ENCODE data around the gene CCDC154.

Gene CCDC154

GRCh38 chr16:1438229-1439057 lies 5.9 kb downstream of the CCDC154 start:
- in situ Hi-C loops (cut with MboI; ENCODE audit: low sequenced_read_pairs) = no loop called here

DNA sequence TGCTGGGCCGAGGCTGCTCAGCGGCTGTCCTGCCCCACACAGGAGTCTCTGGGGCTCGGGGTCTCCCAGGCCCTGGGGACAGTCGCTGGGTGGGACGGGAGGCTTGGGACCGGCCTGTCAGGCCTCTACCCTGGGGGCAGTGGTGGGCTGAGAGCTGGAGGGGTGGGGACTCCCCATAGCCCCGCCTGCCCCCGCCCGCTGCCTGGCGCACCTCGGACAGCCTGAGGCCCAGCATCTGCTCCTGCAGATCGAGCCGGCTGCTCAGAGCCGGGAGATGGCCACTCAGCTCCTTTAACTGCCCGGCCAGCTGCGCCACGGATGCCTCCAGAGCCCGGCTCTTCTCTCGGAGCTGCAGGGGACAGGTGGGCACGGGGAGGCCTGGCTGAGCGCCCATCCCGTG lies 6.8 kb downstream of the CCDC154 start:
- in situ Hi-C loops (cut with MboI; ENCODE audit: low sequenced_read_pairs) = no loop called here

DNA sequence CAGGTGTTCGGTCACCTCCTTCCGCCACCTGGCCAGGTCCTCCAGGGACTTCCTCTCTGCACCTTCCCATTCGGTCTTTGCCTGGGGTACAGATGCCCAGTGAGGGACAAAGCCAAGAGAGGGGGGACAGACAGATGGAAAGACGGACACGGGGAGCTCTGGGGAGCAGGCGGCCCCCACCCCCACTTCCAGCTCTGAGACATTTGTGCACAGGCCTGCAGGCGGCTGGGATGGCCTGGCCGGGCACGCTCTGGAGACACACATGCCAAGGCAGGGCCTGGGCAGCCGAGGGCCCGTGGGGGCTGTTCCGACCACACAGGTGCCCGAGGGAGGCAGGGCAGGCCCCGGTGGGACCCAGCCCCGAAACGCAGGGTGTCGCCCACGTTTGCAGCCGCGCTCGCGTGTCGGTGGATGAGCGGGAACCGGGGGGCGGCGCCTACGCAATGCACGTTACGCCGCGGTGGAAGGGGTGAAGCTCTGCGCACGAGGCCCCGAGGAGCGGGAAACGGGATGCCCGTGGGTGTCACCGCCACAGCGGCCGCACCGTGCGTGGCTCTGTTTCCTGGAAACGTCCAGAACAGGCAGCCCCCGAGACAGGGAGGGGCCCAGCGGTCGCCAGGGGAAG lies 7.5 kb downstream of the CCDC154 start:
- in situ Hi-C loops (cut with MboI; ENCODE audit: low sequenced_read_pairs) = no loop called here

DNA sequence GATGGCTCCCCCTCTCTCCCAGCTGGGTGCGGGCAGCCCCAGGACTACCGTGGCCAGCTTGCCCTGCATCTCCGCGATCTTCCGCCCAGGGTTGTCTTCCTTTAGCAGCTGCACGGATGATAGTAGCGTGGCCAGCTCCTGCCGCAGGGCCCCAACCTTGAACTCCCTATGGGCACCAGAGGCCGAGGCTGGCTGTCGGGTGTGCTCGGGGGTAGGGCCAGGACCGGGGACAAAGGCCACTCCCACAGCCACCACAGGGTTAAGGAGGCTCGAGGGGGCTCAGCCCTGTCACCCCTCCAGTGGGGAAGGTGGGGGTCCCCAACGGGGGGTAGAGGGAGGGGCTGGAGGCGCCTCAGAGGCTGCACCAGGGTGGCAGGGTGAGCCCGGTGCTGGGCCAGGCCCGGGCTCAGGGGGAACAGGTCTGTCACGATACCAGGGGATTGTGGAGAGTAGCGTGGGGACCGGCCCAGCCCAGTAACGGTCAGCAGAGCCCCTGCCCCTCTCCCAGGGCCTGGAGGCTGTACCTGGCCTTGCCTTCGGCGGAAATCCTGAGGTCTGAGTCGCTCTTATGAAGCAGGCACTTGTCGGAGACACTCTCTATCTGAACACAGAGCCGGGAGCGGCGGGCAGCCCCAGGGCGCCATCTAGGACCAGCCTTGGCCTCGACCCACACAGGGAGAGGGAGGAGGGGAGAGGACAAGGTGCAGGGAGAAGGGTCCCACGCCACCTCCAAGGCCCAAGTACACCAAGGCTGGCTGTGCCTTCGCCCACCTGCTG lies 8.2 kb downstream of the CCDC154 start:
- in situ Hi-C loops (cut with MboI; ENCODE audit: low sequenced_read_pairs) = no loop called here

DNA sequence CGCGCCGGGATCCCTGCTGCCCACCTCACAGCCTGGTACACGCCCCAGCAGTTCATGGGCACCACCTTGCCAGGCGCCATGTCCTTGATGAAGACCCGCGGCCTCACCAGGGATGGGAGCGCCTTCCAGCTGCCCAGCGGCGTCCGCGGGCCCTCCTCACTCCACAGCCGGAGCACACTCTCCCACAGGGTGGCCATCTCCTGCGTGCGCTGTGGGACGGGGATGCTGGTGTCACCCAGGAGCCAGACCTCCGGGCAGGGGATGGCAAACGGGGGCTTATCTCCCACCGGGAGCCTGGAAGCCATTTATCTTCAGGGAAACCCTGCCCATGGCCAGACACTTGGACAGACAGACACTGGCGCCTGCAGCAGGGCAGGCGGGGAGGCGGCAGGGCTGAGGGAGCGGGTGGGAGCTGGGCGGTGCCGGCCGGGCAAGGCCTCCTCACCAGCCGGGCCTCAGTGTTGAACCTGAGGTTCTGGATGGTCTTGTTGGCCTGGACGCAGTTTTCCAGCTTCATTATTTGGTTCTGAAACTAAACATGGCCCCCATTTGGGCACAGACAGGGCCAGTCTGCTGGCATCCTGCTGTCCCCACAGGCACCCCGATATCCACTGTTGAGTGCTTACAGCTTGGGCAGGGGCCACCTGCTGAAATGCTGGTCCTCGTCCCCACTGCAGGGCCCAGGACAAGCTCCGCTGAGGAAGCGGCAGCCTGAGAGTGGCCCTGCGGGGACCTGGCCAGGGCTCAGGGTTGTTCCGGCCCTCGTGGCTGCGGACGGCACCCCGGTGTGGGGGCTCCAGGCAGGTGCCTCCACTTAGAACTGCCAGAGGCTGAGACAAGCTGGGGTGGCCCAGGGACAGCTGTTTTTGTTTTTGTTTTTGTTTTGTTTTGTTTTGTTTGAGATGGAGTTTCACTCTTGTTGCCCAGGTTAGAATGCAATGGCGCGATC lies 9.4 kb downstream of the CCDC154 start:
- in situ Hi-C loops (cut with MboI; ENCODE audit: low sequenced_read_pairs) = no loop called here

DNA sequence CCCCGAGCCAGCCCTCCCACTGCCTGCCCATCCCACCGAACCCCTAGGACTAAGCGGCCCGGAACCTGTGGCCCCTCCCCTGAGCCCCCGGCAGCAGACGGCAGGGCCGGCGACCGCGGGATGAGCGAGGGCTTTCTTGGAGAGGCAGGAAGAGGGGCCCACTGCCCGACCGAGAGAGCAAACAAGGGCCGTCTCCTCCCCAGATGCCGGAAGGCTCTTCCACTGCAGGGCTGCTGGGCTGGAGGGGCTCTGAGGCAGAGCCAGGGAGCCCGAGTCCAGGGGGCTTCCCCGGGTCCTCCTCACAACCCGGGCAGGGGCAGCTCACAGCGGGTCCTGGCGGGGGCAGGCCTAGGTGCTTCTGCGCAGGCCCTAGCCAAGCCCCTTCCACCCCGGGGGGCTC lies 10.6 kb downstream of the CCDC154 start:
- in situ Hi-C loops (cut with MboI; ENCODE audit: low sequenced_read_pairs) = no loop called here

GRCh38 chr16:1433263-1433560 lies 11.1 kb downstream of the CCDC154 start:
- in situ Hi-C loops (cut with MboI; ENCODE audit: low sequenced_read_pairs) = no loop called here

DNA sequence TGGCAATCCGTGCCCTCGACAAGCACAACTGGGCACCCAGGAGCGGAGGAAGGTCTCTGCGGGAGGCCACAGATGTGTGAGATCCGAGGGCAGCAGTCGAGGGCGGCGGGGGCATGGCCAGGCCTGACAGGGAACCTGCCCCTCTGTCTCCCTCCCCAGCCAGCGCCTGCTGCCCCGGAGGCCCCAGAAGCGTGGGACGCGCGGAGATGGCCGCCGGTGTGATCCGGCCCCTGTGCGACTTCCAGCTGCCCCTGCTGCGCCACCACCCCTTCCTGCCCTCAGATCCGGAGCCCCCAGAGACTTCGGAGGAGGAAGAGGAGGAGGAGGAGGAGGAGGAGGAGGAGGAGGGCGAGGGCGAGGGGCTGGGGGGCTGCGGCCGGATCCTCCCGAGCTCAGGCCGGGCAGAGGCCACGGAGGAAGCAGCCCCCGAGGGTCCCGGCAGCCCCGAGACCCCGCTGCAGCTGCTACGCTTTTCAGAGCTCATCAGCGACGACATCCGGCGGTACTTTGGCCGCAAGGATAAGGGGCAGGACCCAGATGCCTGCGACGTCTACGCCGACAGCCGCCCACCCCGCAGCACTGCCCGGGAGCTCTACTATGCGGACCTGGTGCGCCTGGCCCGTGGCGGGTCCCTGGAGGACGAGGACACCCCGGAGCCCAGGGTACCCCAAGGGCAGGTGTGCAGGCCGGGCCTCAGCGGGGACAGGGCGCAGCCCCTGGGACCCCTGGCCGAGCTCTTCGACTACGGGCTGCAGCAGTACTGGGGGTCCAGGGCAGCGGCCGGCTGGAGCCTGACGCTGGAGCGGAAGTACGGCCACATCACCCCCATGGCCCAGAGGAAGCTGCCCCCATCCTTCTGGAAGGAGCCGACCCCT lies 11.7 kb downstream of the CCDC154 start:
- in situ Hi-C loops (cut with MboI; ENCODE audit: low sequenced_read_pairs) = no loop called here

DNA sequence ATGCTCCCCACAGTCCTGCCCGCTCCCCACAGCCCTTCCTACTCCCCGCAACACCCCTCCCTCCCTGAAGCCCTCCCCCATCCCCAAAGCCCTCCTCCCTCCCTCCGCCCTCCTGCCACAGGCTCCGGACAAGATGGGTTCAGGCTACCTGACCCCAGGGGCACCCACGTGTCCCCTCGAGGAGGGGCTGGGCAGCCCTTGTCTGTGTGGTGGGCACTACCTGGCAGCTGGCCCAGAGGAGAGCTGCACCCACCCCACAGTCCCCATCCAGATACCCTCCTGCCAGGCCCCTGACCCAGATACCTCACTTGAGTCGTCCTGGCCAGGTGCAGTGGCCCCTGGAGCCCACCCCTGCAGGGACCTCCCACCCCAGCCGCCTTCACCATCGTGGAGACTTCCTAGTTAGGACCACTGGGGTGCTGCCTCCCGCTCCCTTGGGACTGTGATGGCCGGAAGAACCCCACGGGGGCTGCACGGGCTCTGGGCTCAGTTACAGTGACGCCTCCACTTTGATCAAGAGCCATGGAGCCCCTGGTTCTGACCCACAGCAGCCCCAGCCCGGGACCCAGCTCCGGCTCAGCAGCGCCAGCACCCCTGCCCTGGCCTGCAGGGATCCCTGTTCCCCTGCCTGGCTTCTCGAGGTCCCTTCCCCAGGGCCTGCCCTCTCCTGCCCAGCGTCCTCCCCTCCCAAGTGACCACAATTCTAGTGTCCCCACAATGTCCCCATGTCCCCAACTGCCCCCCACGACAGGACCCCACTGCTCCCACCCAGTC lies 12.7 kb downstream of the CCDC154 start:
- in situ Hi-C loops (cut with MboI; ENCODE audit: low sequenced_read_pairs) = no loop called here

DNA sequence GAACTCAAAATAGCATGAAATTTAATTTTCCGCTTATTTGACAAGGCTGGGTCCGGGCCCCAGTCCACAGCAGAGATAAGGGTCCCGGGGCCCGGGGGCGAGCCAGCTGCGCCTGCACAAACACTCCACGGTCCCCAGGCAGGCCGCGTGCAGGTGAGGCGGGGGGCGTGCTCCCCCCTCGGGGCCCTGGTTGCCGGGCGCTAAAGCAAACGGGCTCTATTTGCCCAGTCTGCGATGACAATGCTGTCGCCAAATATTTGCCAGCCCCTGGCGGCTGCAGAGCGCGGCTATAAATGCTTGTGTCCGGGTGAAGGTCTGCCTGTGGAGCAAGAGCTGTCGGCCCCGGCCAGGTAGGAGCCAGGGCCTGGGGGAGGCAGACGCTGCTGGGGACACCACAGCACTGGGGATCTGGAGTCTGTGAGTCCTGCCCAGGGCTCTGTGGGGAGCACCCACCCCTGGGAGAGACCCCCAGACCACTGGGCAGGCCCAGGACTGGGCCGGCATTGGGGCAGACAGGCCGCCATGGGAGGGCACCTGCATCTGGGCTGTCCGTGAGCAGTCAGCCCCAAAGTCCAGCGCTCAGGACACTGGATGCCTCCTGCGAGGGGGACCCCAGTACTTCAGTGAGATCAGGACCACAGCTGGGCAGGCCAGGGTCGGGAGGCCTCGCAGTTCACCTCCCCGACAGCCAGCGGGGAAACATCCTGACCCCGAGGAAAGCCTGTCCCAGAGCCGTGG lies 13.4 kb downstream of the CCDC154 start, which contains the start of gene PERCC1:
Gene PERCC1, plus strand, starts transcription at position 320 of the 738 bp plus-strand sequence. CDS start 1,516 bp downstream, outside the sequence.
- in situ Hi-C loops (cut with MboI; ENCODE audit: low sequenced_read_pairs) = no loop called here

- in situ Hi-C loops (cut with MboI; ENCODE audit: low sequenced_read_pairs) = no loop called here
Observed at GRCh38 chr16:1430214-1430758, 14.1 kb downstream of the CCDC154 start.

- in situ Hi-C loops (cut with MboI; ENCODE audit: low sequenced_read_pairs) = no loop called here
Observed at GRCh38 chr16:1429631-1430030, 14.7 kb downstream of the CCDC154 start.

- in situ Hi-C loops (cut with MboI; ENCODE audit: low sequenced_read_pairs) = no loop called here
Observed at GRCh38 chr16:1429012-1429411, 15.3 kb downstream of the CCDC154 start.

DNA sequence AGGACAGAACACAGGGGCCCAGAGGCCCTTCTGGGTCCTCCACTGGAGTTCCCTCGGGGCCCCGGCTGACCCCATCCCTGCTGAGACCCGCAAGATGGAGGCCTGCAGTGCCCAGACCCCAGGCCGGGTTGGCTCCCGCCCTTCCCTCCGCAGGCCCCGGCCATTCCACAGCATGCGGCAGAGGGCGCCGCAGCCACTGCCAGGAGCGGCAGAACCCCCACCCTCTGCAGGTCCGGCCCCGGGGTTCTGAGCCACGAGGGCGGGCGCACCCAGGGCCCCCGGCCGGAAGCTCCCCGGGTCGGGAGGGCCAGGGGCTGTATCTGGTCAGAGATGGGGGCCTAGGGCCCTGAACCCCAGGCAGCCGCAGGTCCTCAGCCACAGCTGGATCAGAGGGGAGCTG lies 15.8 kb downstream of the CCDC154 start:
- in situ Hi-C loops (cut with MboI; ENCODE audit: low sequenced_read_pairs) = no loop called here

GRCh38 chr16:1427473-1428461 lies 16.6 kb downstream of the CCDC154 start:
- in situ Hi-C loops (cut with MboI; ENCODE audit: low sequenced_read_pairs) = no loop called here

- in situ Hi-C loops (cut with MboI; ENCODE audit: low sequenced_read_pairs) = no loop called here
Observed at GRCh38 chr16:1426734-1427471, 17.5 kb downstream of the CCDC154 start.
